Activated T-cell treated with anti-CD3 and anti-CD28 coated beads for 24 hours (primary cell): ENCODE measurements around the gene MLKL.
"Not testable (repeated sequence)": the region's sequence is repeated elsewhere in the genome, so short reads cannot be mapped to it uniquely, and the experiment has no call there.

Source experiments
- DNase-seq: peaks from one replicate; pipeline ENCODE4 v3.0.0-alpha.2; 2020; ENCODE audit warnings: low read depth

Gene MLKL

GRCh38 chr16:74699666-74700065, 996 bp downstream of the MLKL start:
- DNase-seq: no peak

GRCh38 chr16:74698222-74698621, 2.4 kb downstream of the MLKL start:
- no peak for DNase-seq

- DNase-seq: peak; percentile 27
Observed at GRCh38 chr16:74695450-74696422, 4.9 kb downstream of the MLKL start.

- no peak for DNase-seq
Observed at GRCh38 chr16:74691093-74691855, 9.4 kb downstream of the MLKL start.

- DNase-seq: no peak
Observed at GRCh38 chr16:74682556-74682955, 18.1 kb downstream of the MLKL start.

- no peak for DNase-seq
Observed at GRCh38 chr16:74680681-74681080, 20.0 kb downstream of the MLKL start.

GRCh38 chr16:74679983-74680382, 20.7 kb downstream of the MLKL start:
- DNase-seq: no peak

GRCh38 chr16:74677868-74678267, 22.8 kb downstream of the MLKL start:
- DNase-seq: no peak

GRCh38 chr16:74673876-74674275, 26.8 kb downstream of the MLKL start:
- no peak for DNase-seq

GRCh38 chr16:74668877-74669276, 31.8 kb downstream of the MLKL start:
- not testable (repeated sequence) for DNase-seq

- DNase-seq: no peak
Observed at GRCh38 chr16:74667255-74667700, 33.4 kb downstream of the MLKL start.

GRCh38 chr16:74666425-74667254, 34.0 kb downstream of the MLKL start, which contains the start of gene RFWD3:
Gene RFWD3 (minus strand): TSS chr16:74666877. CDS start chr16:74661449, 5,428 bp downstream.
- DNase-seq: peak; percentile 95

- no peak for DNase-seq
Observed at GRCh38 chr16:74666010-74666421, 34.6 kb downstream of the MLKL start.

- DNase-seq: no peak
Observed at GRCh38 chr16:74661064-74661463, 39.6 kb downstream of the MLKL start.

- DNase-seq: no peak
Observed at GRCh38 chr16:74660383-74660782, 40.3 kb downstream of the MLKL start.

GRCh38 chr16:74659041-74659440, 41.6 kb downstream of the MLKL start:
- no peak for DNase-seq

- DNase-seq: no peak
Observed at GRCh38 chr16:74657870-74658642, 42.6 kb downstream of the MLKL start.

GRCh38 chr16:74654536-74655050, 46.1 kb downstream of the MLKL start:
- DNase-seq: no peak

- DNase-seq: not testable (repeated sequence)
Observed at GRCh38 chr16:74652883-74653282, 47.8 kb downstream of the MLKL start.

- no peak for DNase-seq
Observed at GRCh38 chr16:74652249-74652648, 48.4 kb downstream of the MLKL start.

GRCh38 chr16:74651841-74652240, 48.8 kb downstream of the MLKL start:
- DNase-seq: no peak
